ENCODE results near the gene ALDH1L2.
A peak's percentile ranks its signal among the peaks of the same experiment; 100 is the strongest.

DNA sequence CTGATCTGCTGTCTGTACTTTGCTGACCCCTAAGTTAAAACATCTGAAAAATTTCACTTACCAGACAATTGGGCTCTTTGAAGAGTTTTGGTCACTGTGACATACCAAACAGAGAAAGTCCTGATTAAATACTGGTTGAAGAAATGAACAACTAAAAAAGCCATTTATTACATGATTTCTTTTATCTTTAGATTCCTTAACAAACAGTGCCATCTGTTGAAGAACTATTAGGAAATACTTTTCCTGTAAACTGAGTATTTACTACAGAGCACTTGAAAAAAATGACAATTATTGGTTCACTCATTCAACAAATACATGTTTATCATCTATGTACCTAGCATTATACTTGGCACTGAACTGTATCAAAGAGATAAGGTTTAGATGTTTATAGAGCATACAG lies 16.7 kb upstream of the ALDH1L2 start:
- TF ChIP-seq, protein P1, sequence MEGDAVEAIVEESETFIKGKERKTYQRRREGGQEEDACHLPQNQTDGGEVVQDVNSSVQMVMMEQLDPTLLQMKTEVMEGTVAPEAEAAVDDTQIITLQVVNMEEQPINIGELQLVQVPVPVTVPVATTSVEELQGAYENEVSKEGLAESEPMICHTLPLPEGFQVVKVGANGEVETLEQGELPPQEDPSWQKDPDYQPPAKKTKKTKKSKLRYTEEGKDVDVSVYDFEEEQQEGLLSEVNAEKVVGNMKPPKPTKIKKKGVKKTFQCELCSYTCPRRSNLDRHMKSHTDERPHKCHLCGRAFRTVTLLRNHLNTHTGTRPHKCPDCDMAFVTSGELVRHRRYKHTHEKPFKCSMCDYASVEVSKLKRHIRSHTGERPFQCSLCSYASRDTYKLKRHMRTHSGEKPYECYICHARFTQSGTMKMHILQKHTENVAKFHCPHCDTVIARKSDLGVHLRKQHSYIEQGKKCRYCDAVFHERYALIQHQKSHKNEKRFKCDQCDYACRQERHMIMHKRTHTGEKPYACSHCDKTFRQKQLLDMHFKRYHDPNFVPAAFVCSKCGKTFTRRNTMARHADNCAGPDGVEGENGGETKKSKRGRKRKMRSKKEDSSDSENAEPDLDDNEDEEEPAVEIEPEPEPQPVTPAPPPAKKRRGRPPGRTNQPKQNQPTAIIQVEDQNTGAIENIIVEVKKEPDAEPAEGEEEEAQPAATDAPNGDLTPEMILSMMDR (conservative IDR thresholded peaks at IDR 0.05): peak; percentile 27; the same call in 1 of the 2 replicates
- TF ChIP-seq EZH2 (IDR thresholded peaks at IDR 0.05; ENCODE audit: low read depth): no peak
